Stimulated activated CD4-positive, alpha-beta T cell treated with anti-CD3 and anti-CD28 coated beads, Interleukin-15, amount 100 ng/mL, for 1 hour (primary cell): Measurements from ENCODE around the gene ANKRD13A.

Experiments
- DNase-seq, 2 donors: peaks; one replicate each; pipeline ENCODE4 v3.0.0-alpha.2; 2020; ENCODE audit warnings: low read depth in 1 of 2, low spot score in 1 of 2

Gene ANKRD13A

GRCh38 chr12:109998904-109999648 lies at the start of gene ANKRD13A:
Gene ANKRD13A (plus strand): TSS chr12:109999430. CDS start chr12:109999689, 259 bp downstream.
- peak; percentile 66 to 83 for DNase-seq

GRCh38 chr12:109950625-109951024 lies 48.6 kb upstream of the ANKRD13A start:
- no peak for DNase-seq

GRCh38 chr12:109951136-109951535 lies 48.1 kb upstream of the ANKRD13A start:
- DNase-seq: no peak

GRCh38 chr12:109951751-109952150 lies 47.5 kb upstream of the ANKRD13A start:
- no peak for DNase-seq

GRCh38 chr12:109952160-109952858 lies 46.9 kb upstream of the ANKRD13A start:
- DNase-seq: no peak

- no peak for DNase-seq
Measured at GRCh38 chr12:109952873-109953272, 46.4 kb upstream of the ANKRD13A start.

GRCh38 chr12:109953656-109954055 lies 45.6 kb upstream of the ANKRD13A start:
- no peak for DNase-seq

- no peak for DNase-seq
Measured at GRCh38 chr12:109958374-109958773, 40.9 kb upstream of the ANKRD13A start.

GRCh38 chr12:109959411-109960093 lies 39.7 kb upstream of the ANKRD13A start:
- DNase-seq: no peak

- DNase-seq: no peak
Measured at GRCh38 chr12:109961201-109961600, 38.0 kb upstream of the ANKRD13A start.

GRCh38 chr12:109961612-109962011 lies 37.6 kb upstream of the ANKRD13A start:
- DNase-seq: no peak

- DNase-seq: no peak
Measured at GRCh38 chr12:109962398-109962797, 36.8 kb upstream of the ANKRD13A start.

- no peak for DNase-seq
Measured at GRCh38 chr12:109963330-109963729, 35.9 kb upstream of the ANKRD13A start.

GRCh38 chr12:109963743-109964429 lies 35.3 kb upstream of the ANKRD13A start:
- no peak for DNase-seq

GRCh38 chr12:109966546-109966945 lies 32.7 kb upstream of the ANKRD13A start:
- no peak for DNase-seq

- DNase-seq: no peak
Measured at GRCh38 chr12:109967383-109968031, 31.7 kb upstream of the ANKRD13A start.

GRCh38 chr12:109968032-109968420 lies 31.2 kb upstream of the ANKRD13A start:
- DNase-seq: no peak

GRCh38 chr12:109968801-109969200 lies 30.4 kb upstream of the ANKRD13A start:
- no peak for DNase-seq

- DNase-seq: no peak
Measured at GRCh38 chr12:109972821-109973220, 26.4 kb upstream of the ANKRD13A start.

GRCh38 chr12:109981311-109981710 lies 17.9 kb upstream of the ANKRD13A start:
- DNase-seq: no peak

- no peak for DNase-seq
Measured at GRCh38 chr12:109982210-109982609, 17.0 kb upstream of the ANKRD13A start.
